Germinal center (tissue), 1 donor: ENCODE data around the gene PPL.
"Not testable (repeated sequence)": the region's sequence is repeated elsewhere in the genome, so short reads cannot be mapped to it uniquely, and the experiment has no call there.

Experiments
- DNase-seq: peaks from one replicate; pipeline ENCODE4 v3.0.0; 2012; ENCODE audit warnings: mixed read lengths, low spot score

PPL gene, protein sequence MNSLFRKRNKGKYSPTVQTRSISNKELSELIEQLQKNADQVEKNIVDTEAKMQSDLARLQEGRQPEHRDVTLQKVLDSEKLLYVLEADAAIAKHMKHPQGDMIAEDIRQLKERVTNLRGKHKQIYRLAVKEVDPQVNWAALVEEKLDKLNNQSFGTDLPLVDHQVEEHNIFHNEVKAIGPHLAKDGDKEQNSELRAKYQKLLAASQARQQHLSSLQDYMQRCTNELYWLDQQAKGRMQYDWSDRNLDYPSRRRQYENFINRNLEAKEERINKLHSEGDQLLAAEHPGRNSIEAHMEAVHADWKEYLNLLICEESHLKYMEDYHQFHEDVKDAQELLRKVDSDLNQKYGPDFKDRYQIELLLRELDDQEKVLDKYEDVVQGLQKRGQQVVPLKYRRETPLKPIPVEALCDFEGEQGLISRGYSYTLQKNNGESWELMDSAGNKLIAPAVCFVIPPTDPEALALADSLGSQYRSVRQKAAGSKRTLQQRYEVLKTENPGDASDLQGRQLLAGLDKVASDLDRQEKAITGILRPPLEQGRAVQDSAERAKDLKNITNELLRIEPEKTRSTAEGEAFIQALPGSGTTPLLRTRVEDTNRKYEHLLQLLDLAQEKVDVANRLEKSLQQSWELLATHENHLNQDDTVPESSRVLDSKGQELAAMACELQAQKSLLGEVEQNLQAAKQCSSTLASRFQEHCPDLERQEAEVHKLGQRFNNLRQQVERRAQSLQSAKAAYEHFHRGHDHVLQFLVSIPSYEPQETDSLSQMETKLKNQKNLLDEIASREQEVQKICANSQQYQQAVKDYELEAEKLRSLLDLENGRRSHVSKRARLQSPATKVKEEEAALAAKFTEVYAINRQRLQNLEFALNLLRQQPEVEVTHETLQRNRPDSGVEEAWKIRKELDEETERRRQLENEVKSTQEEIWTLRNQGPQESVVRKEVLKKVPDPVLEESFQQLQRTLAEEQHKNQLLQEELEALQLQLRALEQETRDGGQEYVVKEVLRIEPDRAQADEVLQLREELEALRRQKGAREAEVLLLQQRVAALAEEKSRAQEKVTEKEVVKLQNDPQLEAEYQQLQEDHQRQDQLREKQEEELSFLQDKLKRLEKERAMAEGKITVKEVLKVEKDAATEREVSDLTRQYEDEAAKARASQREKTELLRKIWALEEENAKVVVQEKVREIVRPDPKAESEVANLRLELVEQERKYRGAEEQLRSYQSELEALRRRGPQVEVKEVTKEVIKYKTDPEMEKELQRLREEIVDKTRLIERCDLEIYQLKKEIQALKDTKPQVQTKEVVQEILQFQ (N-terminal part only)

DNA sequence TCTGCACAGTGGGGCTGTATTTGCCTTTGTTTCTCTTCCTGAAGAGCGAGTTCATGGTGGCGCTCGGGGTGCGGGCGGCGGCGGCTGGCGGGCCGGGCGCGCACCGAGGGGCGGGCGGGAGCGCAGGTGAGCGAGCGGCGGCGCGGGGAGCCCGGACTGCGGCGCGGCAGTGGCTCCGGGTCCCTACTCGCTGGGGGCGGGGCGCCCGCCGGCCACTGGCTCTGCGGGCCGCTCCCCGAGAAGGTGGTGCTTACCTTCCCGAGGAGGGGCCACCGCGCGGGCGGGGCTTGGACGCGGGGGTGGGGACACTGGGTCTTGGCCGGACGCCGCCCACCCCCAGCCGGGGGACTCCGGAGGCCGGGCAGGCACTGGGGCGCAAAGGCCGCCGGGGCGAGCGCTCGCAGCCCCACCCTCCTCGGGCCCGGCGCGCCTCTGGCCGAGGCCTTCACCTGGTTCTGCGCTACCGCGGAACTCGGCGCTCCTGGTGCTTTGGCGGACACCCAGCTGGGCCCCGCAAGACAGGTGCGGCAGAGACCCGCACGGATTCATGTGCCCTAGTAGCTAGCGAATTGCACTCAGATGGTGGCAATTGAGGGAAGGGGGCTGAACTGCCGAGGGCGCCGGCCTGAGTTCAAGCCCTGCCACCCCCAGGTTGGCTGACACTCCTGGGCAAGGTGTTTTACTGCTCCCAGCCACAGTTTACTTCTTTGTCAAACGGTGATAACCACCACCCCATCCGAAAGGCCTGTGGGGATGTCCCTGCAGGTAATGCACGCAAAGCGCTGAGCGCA is at the start of gene PPL:
Gene PPL (minus strand): TSS at position 158 of the 791 bp plus-strand sequence. CDS start 103 bp downstream, at position 55.
- peak; percentile 39 for DNase-seq

DNA sequence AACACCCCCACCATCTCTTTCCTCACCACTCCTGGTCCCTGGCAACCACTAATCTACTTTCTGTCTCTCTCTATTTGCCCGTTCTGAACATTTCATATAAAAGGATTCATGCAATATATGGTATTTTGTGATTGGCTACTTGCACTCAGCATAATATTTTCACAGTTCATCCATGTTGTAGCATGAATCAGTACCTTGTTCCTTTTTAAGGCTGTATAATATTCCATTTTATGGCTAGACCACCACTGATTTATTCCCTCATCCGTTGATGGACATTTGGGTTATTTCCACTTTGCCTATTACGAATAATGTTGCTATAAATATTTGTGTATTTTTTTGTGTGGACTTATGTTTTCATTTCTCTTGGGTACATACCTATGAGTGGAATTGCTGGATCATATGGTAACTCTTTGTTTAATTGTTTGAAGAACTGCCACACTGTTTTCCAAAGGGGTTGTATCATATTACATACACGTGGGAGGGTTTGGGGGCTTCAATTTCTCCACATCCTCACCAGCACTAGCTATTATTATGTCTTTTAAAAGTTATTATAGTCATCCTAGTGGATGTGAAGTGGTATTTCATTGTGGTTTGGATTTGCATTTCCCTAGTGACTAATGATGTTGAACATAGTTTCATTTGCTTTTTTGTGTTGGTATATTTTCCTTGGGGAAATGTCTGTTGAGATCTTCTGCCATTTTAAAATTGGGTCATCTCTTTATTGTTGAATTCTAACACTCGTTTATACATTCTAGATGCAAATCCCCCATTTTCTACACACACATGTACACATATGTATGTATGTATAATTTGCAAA is 47.4 kb upstream of the PPL start:
- no peak for DNase-seq

GRCh38 chr16:4982056-4982867 is 45.3 kb upstream of the PPL start:
- no peak for DNase-seq

- DNase-seq: no peak
Observed at GRCh38 chr16:4981473-4981872, 44.5 kb upstream of the PPL start.

GRCh38 chr16:4980691-4981090 is 43.7 kb upstream of the PPL start:
- DNase-seq: no peak

- DNase-seq: no peak
Observed at GRCh38 chr16:4979736-4980660, 43.0 kb upstream of the PPL start.

DNA sequence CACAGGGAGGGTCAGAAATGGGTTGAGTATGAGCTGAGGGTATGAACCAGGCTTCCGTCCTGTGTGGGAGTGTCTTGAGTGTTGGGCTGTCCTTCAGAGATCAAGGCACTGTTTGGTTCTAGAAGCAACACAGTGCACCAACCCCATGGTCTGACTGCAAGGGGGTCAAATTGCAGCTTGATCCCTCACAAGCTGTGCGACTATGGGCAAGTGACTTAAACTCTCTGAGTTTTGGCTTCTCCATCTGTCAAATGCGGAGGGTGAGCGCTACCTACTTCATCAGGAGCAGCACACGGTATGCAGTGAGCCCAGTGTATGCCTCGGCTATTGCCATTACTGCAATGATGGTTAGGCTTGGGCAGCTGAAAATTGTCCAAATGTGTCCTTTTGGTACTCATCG is 42.2 kb upstream of the PPL start:
- no peak for DNase-seq

DNA sequence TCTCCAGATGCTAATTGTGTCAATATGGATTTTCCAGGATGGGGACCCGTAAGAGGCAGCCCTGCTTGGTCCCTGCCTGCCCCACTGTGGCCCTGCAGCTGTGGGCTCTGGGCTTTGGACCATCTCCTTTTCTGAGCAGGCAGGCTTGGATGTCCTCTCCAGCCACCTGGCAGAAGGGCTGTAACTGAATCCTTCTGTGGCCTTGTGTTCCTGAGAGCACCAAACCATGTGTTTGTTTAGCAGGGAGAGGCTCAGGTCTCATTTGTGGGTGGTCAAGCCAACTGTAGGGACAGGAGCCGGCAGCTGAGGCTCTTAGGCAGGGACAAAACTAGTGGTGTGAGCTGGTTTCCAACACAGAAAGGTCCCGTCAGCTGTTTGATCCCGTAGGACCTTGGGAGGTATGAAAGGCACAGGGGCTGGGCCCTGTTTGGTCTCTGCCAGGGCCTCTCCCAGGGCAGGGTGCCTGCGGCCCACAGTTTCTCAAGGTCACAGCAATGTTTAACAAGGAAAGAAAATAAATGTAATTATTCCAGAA is 39.7 kb upstream of the PPL start:
- no peak for DNase-seq

- peak; percentile 80 for DNase-seq
Observed at GRCh38 chr16:4976079-4976478, 39.1 kb upstream of the PPL start.

- no peak for DNase-seq
Observed at GRCh38 chr16:4972938-4973587, 36.1 kb upstream of the PPL start.

GRCh38 chr16:4970010-4970409 is 33.1 kb upstream of the PPL start:
- no peak for DNase-seq

DNA sequence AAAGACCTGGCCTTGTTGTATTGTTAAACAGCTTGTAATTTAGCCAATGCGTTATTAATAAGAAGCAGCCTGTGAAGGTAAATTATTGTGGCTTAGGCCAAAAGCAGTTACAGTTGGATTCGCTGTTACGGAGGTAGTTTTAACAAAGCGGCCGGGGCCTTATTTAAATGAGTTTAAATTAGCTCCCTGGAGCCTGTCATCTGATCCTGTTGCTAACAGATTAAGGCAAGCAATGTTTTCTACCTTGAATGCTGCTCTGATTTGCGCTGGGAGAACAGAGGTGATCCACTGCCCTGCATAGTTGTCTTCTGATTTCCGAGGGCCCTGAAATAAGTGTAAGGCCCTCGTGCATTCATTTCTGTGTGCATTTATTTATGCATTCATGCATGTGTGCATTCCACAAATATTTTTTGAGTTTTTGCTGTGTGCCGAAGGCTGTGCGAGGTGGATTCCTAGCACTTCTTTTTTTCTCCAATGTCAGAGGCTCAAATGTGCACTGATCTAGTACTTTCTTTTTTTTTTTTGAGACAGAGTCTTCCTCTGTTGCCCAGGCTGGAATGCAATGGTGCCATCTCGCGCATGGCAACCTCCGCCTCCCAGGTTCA is 32.0 kb upstream of the PPL start:
- no peak for DNase-seq

GRCh38 chr16:4968278-4968677 is 31.3 kb upstream of the PPL start:
- DNase-seq: not testable (repeated sequence)

- no peak for DNase-seq
Observed at GRCh38 chr16:4966736-4967453, 29.9 kb upstream of the PPL start.

- DNase-seq: not testable (repeated sequence)
Observed at GRCh38 chr16:4963527-4963926, 26.6 kb upstream of the PPL start.

- DNase-seq: no peak
Observed at GRCh38 chr16:4962716-4963115, 25.8 kb upstream of the PPL start.

GRCh38 chr16:4960579-4960978 is 23.6 kb upstream of the PPL start:
- DNase-seq: no peak
